ENCODE data around the gene C5orf63. TPM values are rescaled to one million over a fixed set of nuclear protein-coding genes. Genes with fewer than 3 reads are reported as not detected.

C5orf63 gene
- total RNA-seq, 4 donors from 2014 or later = 2.1 to 3.6 (median 3.3) TPM

- ATAC-seq (peak in 1 of 2 donors; percentile 1), DNase-seq (peak in 1 of 2 donors; percentile 15)
- TF ChIP-seq POLR2A (IDR thresholded peaks at IDR 0.05) = no peak
- TF ChIP-seq, protein P1, sequence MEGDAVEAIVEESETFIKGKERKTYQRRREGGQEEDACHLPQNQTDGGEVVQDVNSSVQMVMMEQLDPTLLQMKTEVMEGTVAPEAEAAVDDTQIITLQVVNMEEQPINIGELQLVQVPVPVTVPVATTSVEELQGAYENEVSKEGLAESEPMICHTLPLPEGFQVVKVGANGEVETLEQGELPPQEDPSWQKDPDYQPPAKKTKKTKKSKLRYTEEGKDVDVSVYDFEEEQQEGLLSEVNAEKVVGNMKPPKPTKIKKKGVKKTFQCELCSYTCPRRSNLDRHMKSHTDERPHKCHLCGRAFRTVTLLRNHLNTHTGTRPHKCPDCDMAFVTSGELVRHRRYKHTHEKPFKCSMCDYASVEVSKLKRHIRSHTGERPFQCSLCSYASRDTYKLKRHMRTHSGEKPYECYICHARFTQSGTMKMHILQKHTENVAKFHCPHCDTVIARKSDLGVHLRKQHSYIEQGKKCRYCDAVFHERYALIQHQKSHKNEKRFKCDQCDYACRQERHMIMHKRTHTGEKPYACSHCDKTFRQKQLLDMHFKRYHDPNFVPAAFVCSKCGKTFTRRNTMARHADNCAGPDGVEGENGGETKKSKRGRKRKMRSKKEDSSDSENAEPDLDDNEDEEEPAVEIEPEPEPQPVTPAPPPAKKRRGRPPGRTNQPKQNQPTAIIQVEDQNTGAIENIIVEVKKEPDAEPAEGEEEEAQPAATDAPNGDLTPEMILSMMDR (IDR thresholded peaks at IDR 0.05 in 4 of 5, conservative IDR thresholded peaks at IDR 0.05 in 1 of 5) = no peak
- intact Hi-C loops (cut with DNase I; ENCODE audit: low total_unique reads) (loop anchor here (2.0 to 5.0 kb wide), 2 partner anchors 41 to 254 kb away; partner anchors contain the start of genes C5orf63 and LMNB1), in situ Hi-C loops (cut with MboI; ENCODE audit: low sequenced_read_pairs in 4 of 4) (loop anchor here in 1 of 4 donors (25.0 kb wide), 1 partner anchor 169 kb away; no protein-coding TSS in a partner anchor)
- H3K36me3 ChIP-seq = no peaks in the 10 kb centered on the region
- H3K27ac ChIP-seq = peak overlapping the region; percentile 89 to 95 (median 92)
- H3K27me3 ChIP-seq = no peaks in the 10 kb centered on the region
- peak overlapping the region; percentile 80 to 95 (median 94) for H3K4me3 ChIP-seq
- no peaks in the 10 kb centered on the region for H3K9me3 ChIP-seq
- H3K4me1 ChIP-seq = peaks cover 4 to 31% of the 10 kb centered on the region in 2 donors
Observed at GRCh38 chr5:127031147-127031862, 42.0 kb downstream of the C5orf63 start.

GRCh38 chr5:127030259-127031146 lies 42.8 kb downstream of the C5orf63 start, which contains the start of gene MARCHF3:
Gene MARCHF3 (minus strand): TSS chr5:127030558. CDS start chr5:126918171, 112,387 bp downstream.
- peak within 1 kb of the TSS; percentile 80 to 95 (median 94) for H3K4me3 ChIP-seq
- intact Hi-C loops (cut with DNase I; ENCODE audit: low total_unique reads) = loop anchor here (2.0 to 5.0 kb wide), 2 partner anchors 42 to 253 kb away; partner anchors contain the start of genes C5orf63 and LMNB1
- peaks cover 8 to 31% of the 10 kb centered on the region in 2 donors for H3K4me1 ChIP-seq
- peak; percentile 92 to 96 for ATAC-seq
- in situ Hi-C loops (cut with MboI; ENCODE audit: low sequenced_read_pairs in 4 of 4) = loop anchor here in 1 of 4 donors (25.0 kb wide), 1 partner anchor 168 kb away; no protein-coding TSS in a partner anchor
- peak within 1 kb of the TSS; percentile 89 to 95 (median 92) for H3K27ac ChIP-seq
- peak; percentile 90 to 93 for DNase-seq
- H3K36me3 ChIP-seq = no peaks in the 10 kb centered on the region
- H3K9me3 ChIP-seq = no peaks in the 10 kb centered on the region
- H3K27me3 ChIP-seq = no peaks in the 10 kb centered on the region
- TF ChIP-seq, protein P1 (IDR thresholded peaks at IDR 0.05 in 4 of 5, conservative IDR thresholded peaks at IDR 0.05 in 1 of 5) = peak in 2 of 5 experiments; percentile 22 to 26
- TF ChIP-seq POLR2A (IDR thresholded peaks at IDR 0.05) = peak; percentile 90 to 97

GRCh38 chr5:127029581-127030258 lies 43.6 kb downstream of the C5orf63 start:
- H3K4me3 ChIP-seq = peak overlapping the region; percentile 80 to 95 (median 94)
- intact Hi-C loops (cut with DNase I; ENCODE audit: low total_unique reads) (loop anchor here (2.0 to 5.0 kb wide), 4 partner anchors 43 to 252 kb away; partner anchors contain the start of genes C5orf63 and LMNB1), in situ Hi-C loops (cut with MboI; ENCODE audit: low sequenced_read_pairs in 4 of 4) (loop anchor here in 1 of 4 donors (25.0 kb wide), 1 partner anchor 167 kb away; no protein-coding TSS in a partner anchor)
- ATAC-seq = peak; percentile 46 to 59
- DNase-seq = peak; percentile 34 to 60
- H3K27ac ChIP-seq = peak overlapping the region; percentile 89 to 95 (median 92)
- no peaks in the 10 kb centered on the region for H3K27me3 ChIP-seq
- no peaks in the 10 kb centered on the region for H3K36me3 ChIP-seq
- TF ChIP-seq POLR2A (IDR thresholded peaks at IDR 0.05) = no peak
- TF ChIP-seq, protein P1 (IDR thresholded peaks at IDR 0.05 in 4 of 5, conservative IDR thresholded peaks at IDR 0.05 in 1 of 5) = peak; percentile 33 to 72 (median 45)
- no peaks in the 10 kb centered on the region for H3K9me3 ChIP-seq
- H3K4me1 ChIP-seq = peaks cover 11 to 36% of the 10 kb centered on the region in 2 donors

All from gastrocnemius medialis (tissue), 4 donors.